ENCODE data around the gene CPSF2. TPM values are rescaled to one million over a fixed set of nuclear protein-coding genes. Genes with fewer than 3 reads are reported as not detected.
A peak's percentile ranks its signal among the peaks of the same experiment; 100 is the strongest.

Gene CPSF2
- total RNA-seq, 1 donor from 2014 or later, result 116 TPM

DNA sequence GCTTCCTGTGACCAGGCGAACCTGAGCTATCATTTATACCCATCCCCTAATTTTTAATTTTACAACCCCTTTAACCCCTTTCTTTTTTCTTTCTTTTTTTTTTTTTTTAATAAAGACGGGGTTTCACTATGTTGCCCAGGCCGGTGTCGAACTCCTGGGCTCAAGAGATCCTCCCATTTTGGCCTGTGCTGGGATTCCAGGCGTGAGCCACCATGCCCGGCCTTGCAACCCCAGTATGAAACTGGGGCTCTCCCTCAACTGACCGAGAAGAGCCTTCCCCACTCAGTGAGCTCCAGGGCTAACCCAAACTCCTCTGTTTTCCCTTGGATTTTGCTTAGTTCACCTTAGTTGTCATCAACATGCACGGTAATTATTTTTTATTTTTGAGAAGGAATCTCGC, 992 bp downstream of the CPSF2 start:
- H3K9me3 ChIP-seq (ENCODE audit: low read depth), result no peaks in the 10 kb centered on the region
- no peaks in the 10 kb centered on the region for H3F3A ChIP-seq (ENCODE audit: low read depth)
- no peak overlapping the region for H2AFZ ChIP-seq (replicated peaks)
- H3K9me3 Mint-ChIP-seq, result no peaks in the 10 kb centered on the region
- H4K20me1 ChIP-seq (ENCODE audit: low read depth), result no peaks in the 10 kb centered on the region
- no peak overlapping the region for H3K27ac ChIP-seq
- peaks cover 29% of the 10 kb centered on the region for H3K36me3 Mint-ChIP-seq
- peaks cover 24% of the 10 kb centered on the region for H3K4me1 ChIP-seq
- no peak for TF ChIP-seq EZH2phosphoT487 (IDR thresholded peaks at IDR 0.05)
- no peak for TF ChIP-seq EZH2 (IDR thresholded peaks at IDR 0.05)
- TF ChIP-seq, protein P1, sequence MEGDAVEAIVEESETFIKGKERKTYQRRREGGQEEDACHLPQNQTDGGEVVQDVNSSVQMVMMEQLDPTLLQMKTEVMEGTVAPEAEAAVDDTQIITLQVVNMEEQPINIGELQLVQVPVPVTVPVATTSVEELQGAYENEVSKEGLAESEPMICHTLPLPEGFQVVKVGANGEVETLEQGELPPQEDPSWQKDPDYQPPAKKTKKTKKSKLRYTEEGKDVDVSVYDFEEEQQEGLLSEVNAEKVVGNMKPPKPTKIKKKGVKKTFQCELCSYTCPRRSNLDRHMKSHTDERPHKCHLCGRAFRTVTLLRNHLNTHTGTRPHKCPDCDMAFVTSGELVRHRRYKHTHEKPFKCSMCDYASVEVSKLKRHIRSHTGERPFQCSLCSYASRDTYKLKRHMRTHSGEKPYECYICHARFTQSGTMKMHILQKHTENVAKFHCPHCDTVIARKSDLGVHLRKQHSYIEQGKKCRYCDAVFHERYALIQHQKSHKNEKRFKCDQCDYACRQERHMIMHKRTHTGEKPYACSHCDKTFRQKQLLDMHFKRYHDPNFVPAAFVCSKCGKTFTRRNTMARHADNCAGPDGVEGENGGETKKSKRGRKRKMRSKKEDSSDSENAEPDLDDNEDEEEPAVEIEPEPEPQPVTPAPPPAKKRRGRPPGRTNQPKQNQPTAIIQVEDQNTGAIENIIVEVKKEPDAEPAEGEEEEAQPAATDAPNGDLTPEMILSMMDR (IDR thresholded peaks at IDR 0.05), result no peak
- H3K4me3 ChIP-seq, result peak overlapping the region; percentile 71
- peaks cover 77% of the 10 kb centered on the region for H3K79me2 ChIP-seq (ENCODE audit: low read depth)
- H3K27me3 ChIP-seq, result no peaks in the 10 kb centered on the region
- H3K4me2 ChIP-seq, result peak overlapping the region; percentile 81
- H3K27me3 Mint-ChIP-seq (ENCODE audit: insufficient read depth, low read depth), result peaks cover 5% of the 10 kb centered on the region
- peaks cover 12% of the 10 kb centered on the region for H3K36me3 ChIP-seq
- peak overlapping the region; percentile 99 for H3K27ac Mint-ChIP-seq
- peak overlapping the region; percentile 99 for H3K4me3 Mint-ChIP-seq
- no peak for DNase-seq (ENCODE audit: low spot score)
- H3K4me1 Mint-ChIP-seq, result peaks cover 22% of the 10 kb centered on the region
- H3K9ac ChIP-seq, result peak overlapping the region; percentile 97

DNA sequence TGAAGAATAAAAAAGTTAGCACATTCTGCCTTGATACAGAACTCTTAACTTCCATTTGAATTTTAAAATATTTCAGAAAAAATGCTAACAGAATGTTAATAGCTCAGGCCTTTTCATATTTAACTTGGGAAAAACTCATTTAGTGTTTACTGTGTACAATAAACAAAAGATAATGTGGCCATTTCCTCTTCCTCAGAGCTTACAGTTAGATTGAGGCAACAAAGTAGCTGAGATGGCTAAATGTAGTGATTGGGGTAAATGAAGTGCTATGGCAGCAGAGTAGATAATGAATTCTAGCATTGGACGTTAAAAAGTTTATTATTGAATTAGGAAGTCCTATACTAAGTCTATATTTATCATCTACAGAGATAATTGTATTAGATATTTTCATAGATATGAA, 12.7 kb downstream of the CPSF2 start:
- H3K4me3 ChIP-seq, result no peak overlapping the region
- no peaks in the 10 kb centered on the region for H3K4me1 Mint-ChIP-seq
- no peaks in the 10 kb centered on the region for H3K9me3 ChIP-seq (ENCODE audit: low read depth)
- H3K27me3 ChIP-seq, result no peaks in the 10 kb centered on the region
- H3K4me1 ChIP-seq, result no peaks in the 10 kb centered on the region
- H3K36me3 Mint-ChIP-seq, result peaks cover 12% of the 10 kb centered on the region
- DNase-seq (ENCODE audit: low spot score), result no peak
- no peak overlapping the region for H2AFZ ChIP-seq (replicated peaks)
- H3K4me3 Mint-ChIP-seq, result no peak overlapping the region
- no peak overlapping the region for H3K4me2 ChIP-seq
- H3K79me2 ChIP-seq (ENCODE audit: low read depth), result peaks cover 6% of the 10 kb centered on the region
- TF ChIP-seq EZH2phosphoT487 (IDR thresholded peaks at IDR 0.05), result no peak
- TF ChIP-seq EZH2 (IDR thresholded peaks at IDR 0.05), result no peak
- TF ChIP-seq, protein P1 (IDR thresholded peaks at IDR 0.05), result no peak
- H4K20me1 ChIP-seq (ENCODE audit: low read depth), result peaks cover 8% of the 10 kb centered on the region
- H3K36me3 ChIP-seq, result peaks cover 64% of the 10 kb centered on the region
- no peaks in the 10 kb centered on the region for H3F3A ChIP-seq (ENCODE audit: low read depth)
- H3K9me3 Mint-ChIP-seq, result no peaks in the 10 kb centered on the region
- no peaks in the 10 kb centered on the region for H3K27me3 Mint-ChIP-seq (ENCODE audit: insufficient read depth, low read depth)
- no peak overlapping the region for H3K27ac Mint-ChIP-seq
- no peak overlapping the region for H3K9ac ChIP-seq
- H3K27ac ChIP-seq, result no peak overlapping the region

DNA sequence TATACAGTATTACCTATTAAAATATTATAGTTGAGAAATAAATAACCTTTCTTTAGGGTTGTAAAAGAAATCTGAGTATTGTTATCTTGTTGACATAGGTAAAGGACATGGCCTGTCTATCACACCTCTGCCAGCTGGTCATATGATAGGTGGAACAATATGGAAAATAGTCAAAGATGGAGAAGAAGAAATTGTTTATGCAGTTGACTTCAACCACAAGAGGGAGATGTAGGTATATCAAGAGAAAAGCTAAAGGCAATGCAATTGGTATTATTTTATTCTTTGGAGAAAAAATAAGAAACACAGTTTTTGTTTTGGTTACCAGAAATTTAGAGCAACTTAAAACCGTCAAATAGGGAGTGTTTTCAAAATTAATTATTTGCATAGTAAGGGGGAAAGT, 13.5 kb downstream of the CPSF2 start:
- Mint-ChIP-seq H3K27ac (no peak overlapping the region), H3K27me3 (ENCODE audit: insufficient read depth, low read depth) (no peaks in the 10 kb centered on the region), H3K9me3 (no peaks in the 10 kb centered on the region), H3K4me1 (no peaks in the 10 kb centered on the region), H3K36me3 (peaks cover 9% of the 10 kb centered on the region), H3K4me3 (no peak overlapping the region)
- Histone ChIP-seq H3K4me1 (no peaks in the 10 kb centered on the region), H3K27ac (no peak overlapping the region), H3K4me3 (no peak overlapping the region), H3K9ac (no peak overlapping the region), H3K9me3 (ENCODE audit: low read depth) (no peaks in the 10 kb centered on the region), H3K36me3 (peaks cover 67% of the 10 kb centered on the region), H3K27me3 (no peaks in the 10 kb centered on the region), H3F3A (ENCODE audit: low read depth) (no peaks in the 10 kb centered on the region), H4K20me1 (ENCODE audit: low read depth) (peaks cover 3% of the 10 kb centered on the region), H3K79me2 (ENCODE audit: low read depth) (peaks cover 6% of the 10 kb centered on the region), H3K4me2 (no peak overlapping the region), H2AFZ (replicated peaks) (no peak overlapping the region)
- TF ChIP-seq EZH2 (IDR thresholded peaks at IDR 0.05) (no peak), EZH2phosphoT487 (IDR thresholded peaks at IDR 0.05) (no peak)
- TF ChIP-seq, protein P1 (IDR thresholded peaks at IDR 0.05), result peak; percentile 53
- DNase-seq (ENCODE audit: low spot score), result peak; percentile 4
